ENCODE results near the gene AMPH.
A peak's percentile ranks its signal among the peaks of the same experiment; 100 is the strongest.

The AMPH gene

DNA sequence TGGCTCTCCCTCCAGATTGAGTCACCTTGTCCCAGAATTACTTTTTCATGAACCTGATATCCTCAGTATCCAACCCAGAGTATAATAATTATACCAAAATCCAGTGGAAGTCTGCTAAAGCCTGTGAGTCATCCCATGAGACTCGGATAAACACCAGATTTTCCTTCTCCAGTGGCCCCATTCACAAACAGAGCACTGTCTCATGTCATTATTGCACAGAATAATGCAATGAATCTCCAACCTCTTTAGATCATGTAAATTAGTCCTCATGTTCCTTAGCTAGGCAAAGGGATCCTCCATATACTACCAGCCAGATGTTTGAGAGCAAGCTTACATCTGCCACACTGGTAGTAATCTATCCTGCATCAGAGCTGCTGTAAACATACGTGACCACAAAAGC lies 89.0 kb downstream of the AMPH start:
- DNase-seq (ENCODE audit: low read depth): no peak

GRCh38 chr7:38541440-38541839 lies 89.7 kb downstream of the AMPH start:
- no peak for DNase-seq (ENCODE audit: low read depth)

DNA sequence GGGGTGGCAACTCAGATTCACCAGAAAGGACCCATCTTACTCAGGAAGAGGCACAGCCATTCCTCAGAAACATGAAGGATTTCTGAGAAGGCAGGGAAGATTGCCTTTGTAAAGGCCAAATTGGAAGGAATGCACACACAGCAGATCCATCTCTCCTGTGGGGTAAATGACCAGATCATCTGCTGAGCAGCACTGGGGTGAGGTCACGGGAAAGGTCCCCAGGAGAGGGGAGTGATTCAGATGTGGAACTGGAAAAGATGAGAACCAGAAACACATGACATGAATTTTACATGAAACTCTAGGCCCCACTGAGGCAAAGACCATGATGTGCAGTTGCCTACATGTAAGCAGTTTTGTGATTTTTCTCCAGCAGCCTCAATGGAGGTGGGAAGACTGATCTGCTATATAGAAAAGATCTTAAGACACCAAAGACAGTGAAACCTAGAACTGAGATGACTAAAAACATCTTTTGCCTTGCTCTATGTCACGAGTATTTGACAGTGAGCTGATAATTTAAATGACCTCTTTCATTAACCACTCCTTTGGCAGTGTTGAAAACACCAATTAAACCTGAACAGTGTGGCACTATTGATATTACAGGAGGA lies 91.6 kb downstream of the AMPH start:
- DNase-seq (ENCODE audit: low read depth): no peak

GRCh38 chr7:38535073-38535472 lies 96.1 kb downstream of the AMPH start:
- DNase-seq (ENCODE audit: low read depth): no peak

GRCh38 chr7:38525857-38526256 lies 105.3 kb downstream of the AMPH start:
- no peak for DNase-seq (ENCODE audit: low read depth)

DNA sequence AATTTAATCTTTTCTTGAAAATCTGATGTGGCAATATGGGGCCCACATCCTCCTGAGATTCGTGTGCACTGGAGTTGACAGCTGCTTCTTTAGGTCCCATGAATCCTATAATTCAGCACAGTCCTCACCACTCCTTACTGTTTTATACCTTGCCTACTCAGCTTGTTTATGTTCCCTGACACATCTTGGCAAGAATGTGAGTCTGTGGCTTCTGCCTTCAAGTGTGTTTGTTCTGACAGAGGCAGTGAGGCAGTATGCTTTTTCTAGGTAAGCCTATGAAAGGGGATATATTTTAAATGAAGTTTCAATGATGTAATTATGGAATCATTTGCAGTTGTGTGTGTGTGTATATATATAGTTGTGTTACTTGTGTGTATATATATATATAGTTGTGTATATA lies 106.4 kb downstream of the AMPH start:
- no peak for DNase-seq (ENCODE audit: low read depth)

DNA sequence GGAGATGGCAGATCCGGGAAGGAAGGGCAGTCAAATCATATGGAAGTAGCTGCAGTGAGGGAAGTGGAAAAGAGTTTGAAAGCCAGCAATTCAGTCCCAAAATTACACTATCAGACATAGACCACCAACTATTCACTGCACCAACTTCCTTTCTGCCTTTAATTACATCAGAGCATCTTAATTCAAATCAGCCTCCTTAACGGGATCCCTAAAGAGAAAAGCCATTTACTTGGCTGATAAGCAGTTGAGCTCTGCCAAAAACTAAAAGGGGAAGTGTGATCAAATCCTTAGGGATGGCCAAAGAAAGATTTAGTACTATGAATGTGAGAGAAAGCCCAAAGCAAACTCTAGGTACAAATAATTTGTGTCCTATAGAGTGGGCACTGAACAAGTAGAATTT lies 110.4 kb downstream of the AMPH start:
- DNase-seq (ENCODE audit: low read depth): no peak

DNA sequence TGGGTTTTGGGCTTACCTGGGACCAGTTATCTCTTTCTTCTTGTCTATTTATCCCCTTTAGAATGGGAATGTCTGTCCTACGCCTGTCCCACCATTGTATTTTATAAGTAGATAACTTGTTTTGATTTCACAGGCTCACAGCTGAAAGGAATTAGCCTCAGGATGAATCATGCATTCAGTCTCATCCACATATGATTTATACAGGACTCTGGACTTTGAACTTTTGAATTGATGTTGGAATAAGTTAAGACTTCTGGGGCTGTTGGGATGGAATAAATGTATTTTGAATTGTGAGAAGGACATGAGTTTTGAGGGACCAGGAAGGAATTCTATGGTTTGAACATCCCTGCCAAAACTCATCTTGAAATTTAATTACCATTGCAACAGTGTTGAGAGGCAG lies 112.6 kb downstream of the AMPH start:
- no peak for DNase-seq (ENCODE audit: low read depth)

GRCh38 chr7:38512704-38513103 lies 118.5 kb downstream of the AMPH start:
- DNase-seq (ENCODE audit: low read depth): no peak

DNA sequence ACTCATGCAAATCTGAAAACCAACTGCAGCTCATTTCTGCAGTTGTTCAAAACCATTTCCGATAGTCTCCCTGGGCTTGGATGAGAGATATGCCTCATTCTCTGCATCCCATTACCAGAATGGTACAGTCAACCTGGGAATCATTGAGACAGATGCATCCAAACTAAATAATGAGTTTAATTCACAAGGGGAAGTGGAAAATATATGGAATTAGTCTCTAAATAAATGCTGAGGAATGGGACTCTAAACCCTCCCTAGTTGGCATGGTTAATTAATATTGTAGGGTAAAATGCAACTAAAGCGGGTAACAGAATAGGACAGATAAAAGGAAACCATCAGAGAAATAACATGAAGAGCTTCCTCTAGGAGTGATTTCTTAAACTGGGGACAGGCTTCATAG lies 118.9 kb downstream of the AMPH start:
- no peak for DNase-seq (ENCODE audit: low read depth)

- DNase-seq (ENCODE audit: low read depth): no peak
These were observed 123.8 kb downstream of the AMPH start for GRCh38 chr7:38507384-38507783.

DNA sequence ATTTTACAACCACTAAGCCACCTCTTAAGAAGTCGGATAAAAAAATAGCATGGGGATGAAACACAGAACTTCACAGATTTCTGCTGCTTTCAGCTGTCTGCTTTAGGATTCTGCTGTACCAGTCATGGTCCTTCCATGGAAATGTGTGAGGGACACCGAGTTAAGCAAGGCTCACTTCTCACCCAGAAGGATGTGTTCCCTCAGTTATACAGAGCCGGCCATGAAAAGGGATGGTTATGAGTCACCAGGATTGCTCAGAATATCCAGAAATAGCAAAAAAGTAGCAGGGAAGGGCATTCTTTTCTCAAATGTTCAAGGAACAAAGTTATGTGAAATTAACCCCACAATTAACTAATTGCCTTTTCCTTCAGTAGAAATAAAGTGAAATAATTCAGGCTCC lies 124.4 kb downstream of the AMPH start:
- no peak for DNase-seq (ENCODE audit: low read depth)

GRCh38 chr7:38506004-38506403 lies 125.2 kb downstream of the AMPH start:
- no peak for DNase-seq (ENCODE audit: low read depth)

DNA sequence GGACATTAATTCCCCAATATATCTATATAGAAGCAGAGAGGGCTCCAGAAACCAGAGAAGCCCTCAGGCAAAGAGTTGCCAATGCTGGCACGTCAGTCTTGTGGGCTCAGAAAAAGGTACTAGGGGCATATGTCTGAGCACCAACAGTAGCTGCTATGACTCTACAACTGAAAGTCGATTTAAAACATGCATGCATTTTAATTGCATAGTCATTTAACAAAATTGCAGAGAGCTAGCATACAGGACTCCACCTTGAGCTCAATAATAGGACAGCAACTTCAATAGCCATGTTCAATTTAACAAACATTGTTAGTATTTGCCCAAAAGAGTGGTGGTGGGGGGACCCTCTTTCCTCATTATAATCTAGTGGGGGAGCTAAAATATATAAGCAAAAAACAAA lies 126.5 kb downstream of the AMPH start:
- no peak for DNase-seq (ENCODE audit: low read depth)

GRCh38 chr7:38502848-38503247 lies 128.3 kb downstream of the AMPH start:
- no peak for DNase-seq (ENCODE audit: low read depth)

- no peak for DNase-seq (ENCODE audit: low read depth)
These were observed 128.9 kb downstream of the AMPH start for GRCh38 chr7:38502289-38502688.

DNA sequence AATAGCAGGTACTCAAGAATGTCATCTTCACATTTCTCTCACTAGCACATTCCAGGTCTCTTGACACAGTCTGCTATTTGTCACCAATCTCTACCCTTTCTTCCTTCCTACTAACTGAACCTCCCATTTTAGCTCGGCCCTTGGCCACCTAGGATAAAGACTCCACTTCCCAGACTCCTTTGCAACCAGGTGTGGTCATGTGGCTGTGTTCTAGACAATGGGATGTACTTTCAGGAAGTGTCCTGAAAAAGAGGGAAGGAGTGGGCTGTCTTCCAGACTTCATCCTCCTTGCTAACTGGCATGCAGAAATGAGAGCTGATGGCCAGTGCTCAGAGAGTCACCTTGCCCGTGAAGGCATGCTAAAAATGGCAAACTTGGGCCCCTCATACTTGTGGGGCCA lies 139.2 kb downstream of the AMPH start:
- no peak for DNase-seq (ENCODE audit: low read depth)

DNA sequence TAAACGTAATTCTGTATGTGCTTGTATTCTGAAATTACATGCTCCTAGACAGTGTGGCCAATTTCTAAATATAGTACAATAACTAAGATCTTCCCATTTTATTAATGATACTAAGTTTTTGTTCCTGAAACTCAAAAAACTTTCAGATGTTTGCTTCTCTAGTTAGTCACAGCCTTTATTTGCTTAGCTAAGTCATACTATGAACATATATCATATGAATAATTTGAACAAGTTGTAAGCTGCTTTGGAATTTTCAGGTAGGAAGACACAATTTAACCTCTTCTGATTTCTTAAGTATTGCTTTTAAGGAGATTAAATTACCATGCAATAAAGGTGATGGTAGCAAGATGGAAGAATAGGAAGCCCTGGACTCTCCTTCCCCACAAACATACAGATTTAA lies 148.7 kb downstream of the AMPH start:
- no peak for DNase-seq (ENCODE audit: low read depth)

- no peak for DNase-seq (ENCODE audit: low read depth)
These were observed 149.8 kb downstream of the AMPH start for GRCh38 chr7:38481401-38481800.

DNA sequence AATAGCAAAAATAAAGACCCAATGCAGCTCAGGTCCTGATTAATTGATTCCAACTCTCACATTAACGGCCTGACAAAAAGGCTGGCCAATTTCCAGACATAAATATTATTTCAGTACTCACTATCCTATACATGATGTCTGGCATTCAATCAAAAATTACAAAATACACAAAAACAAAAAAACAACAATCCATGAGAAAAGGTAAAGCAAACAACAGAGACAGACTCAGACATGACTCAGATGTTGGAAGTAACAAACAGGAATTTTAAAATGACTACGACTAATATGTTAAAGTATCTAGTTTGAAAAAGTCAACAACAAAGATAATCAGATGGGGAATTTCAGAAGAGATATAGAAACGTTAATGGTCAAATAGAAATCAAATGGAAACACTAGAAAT lies 152.8 kb downstream of the AMPH start:
- DNase-seq (ENCODE audit: low read depth): no peak

GRCh38 chr7:38477333-38477732 lies 153.8 kb downstream of the AMPH start:
- DNase-seq (ENCODE audit: low read depth): no peak

GRCh38 chr7:38476764-38477163 lies 154.4 kb downstream of the AMPH start:
- DNase-seq (ENCODE audit: low read depth): no peak

GRCh38 chr7:38465956-38466355 lies 165.2 kb downstream of the AMPH start:
- no peak for DNase-seq (ENCODE audit: low read depth)

DNA sequence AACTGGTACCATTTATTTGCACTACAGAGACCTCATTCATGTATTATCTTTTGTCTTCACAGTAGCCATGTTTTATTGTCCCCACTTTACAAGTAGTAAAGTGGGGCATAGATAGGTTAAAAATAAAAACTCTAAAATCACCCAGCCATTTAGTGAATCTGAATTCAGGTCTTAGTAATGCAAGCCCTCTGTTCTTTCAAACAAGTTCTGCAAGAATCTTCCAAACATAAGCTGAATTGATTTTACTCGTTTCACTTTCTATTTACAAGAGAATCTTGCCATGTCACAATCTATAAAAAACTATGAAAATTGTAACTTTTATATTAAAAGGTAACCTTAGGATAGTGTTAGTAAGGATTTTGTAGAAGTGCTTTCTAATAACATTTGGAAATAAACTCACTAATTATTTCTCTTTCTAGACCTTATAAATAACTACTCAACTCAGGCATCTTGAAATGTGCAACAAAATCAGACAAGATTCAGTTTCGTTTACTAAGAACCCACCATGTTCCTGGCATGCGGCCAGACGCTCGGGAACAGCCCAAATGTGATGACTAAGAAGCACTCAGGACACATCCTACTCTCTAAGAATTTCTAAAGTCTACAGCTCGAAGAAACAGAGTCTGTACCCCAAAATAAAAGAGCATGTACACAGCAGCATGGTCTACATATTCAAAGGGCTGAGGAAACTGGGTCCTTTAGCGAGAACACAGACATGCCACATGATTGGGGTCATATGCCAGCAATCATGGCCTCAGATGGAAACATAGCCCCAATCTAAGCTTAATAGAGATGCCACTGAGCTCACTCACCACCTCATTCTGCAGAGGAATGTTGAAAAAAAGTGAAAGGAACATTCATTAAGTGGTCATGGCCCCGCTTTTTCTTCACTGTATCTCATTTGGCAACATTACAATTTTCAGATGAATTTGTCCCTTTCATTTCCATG lies 167.6 kb downstream of the AMPH start:
- peak; percentile 81 for DNase-seq (ENCODE audit: low read depth)

Data from stimulated activated CD4-positive, alpha-beta T cell treated with anti-CD3 and anti-CD28 coated beads, Interleukin-2, amount 100 ng/mL, for 4 hours (primary cell).